Smooth muscle cell (in vitro differentiated cells): Measurements from ENCODE around the gene ZPR1. TPM values are rescaled to one million over a fixed set of nuclear protein-coding genes. Genes with fewer than 3 reads are reported as not detected.
"Not testable (repeated sequence)": the region's sequence is repeated elsewhere in the genome, so short reads cannot be mapped to it uniquely, and the experiment has no call there.

Experiments used
- DNase-seq: peaks from one replicate; lab custom pipeline; 2025; ENCODE audit not compliant: unreplicated experiment; lab: John Stamatoyannopoulos, UW
- H2AFZ ChIP-seq: fragments of 200-600 bp; sonication (generic); 2 replicates; pipeline ENCODE4 v1.6.0; 2016; ENCODE audit warnings: antibody characterized with exemption, low read depth, mild to moderate bottlenecking
- H3F3A ChIP-seq: fragments of 200-600 bp; sonication (generic); 2 replicates; pipeline ENCODE4 v1.6.0; 2017; ENCODE audit warnings: antibody characterized with exemption, low read depth
- H3K27ac ChIP-seq: fragments of 200-600 bp; sonication (generic); 2 replicates; pipeline ENCODE4 v1.5.1; 2016; ENCODE audit warnings: low read depth, mild to moderate bottlenecking
- H3K27me3 ChIP-seq: fragments of 200-600 bp; sonication (generic); 2 replicates; pipeline ENCODE4 v1.6.1; 2016; ENCODE audit warnings: low read depth, mild to moderate bottlenecking
- H3K36me3 ChIP-seq: fragments of 200-600 bp; sonication (generic); 2 replicates; pipeline ENCODE4 v1.5.1; 2016; ENCODE audit warnings: low read depth
- H3K4me1 ChIP-seq: fragments of 200-600 bp; sonication (generic); 2 replicates; pipeline ENCODE4 v1.5.1; 2016; ENCODE audit warnings: low read depth
- H3K4me2 ChIP-seq: fragments of 200-600 bp; sonication (generic); 2 replicates; pipeline ENCODE4 v1.6.0; 2016; ENCODE audit warnings: mild to moderate bottlenecking
- H3K4me3 ChIP-seq: fragments of 200-600 bp; sonication (generic); 2 replicates; pipeline ENCODE4 v1.5.1; 2016; ENCODE audit warnings: mild to moderate bottlenecking
- H3K79me2 ChIP-seq: fragments of 200-600 bp; sonication (generic); 2 replicates; pipeline ENCODE4 v1.6.0; 2016; ENCODE audit warnings: low read depth, mild to moderate bottlenecking
- H3K9ac ChIP-seq: fragments of 200-600 bp; sonication (generic); 2 replicates; pipeline ENCODE4 v1.6.0; 2016; ENCODE audit warnings: low read depth
- H3K9me3 ChIP-seq: fragments of 200-600 bp; sonication (generic); replicated peaks from 2 replicates; pipeline ENCODE4 v1.5.1; 2016; ENCODE audit warnings: low read depth
- H4K20me1 ChIP-seq: fragments of 200-600 bp; sonication (generic); 2 replicates; pipeline ENCODE4 v1.6.0; 2016; ENCODE audit warnings: low read depth
- WGBS: methylation state at CpG from one replicate; pipeline ENCODE4 v1.1.7; 2016; ENCODE audit warnings: low lambda C conversion rate; 5-methylcytosine and 5-hydroxymethylcytosine counted together
- polyA plus RNA-seq: library from polyadenylated mRNA; unstranded; fragments of >200 nt; fragmentation: Nextera tagmentation; extraction: Ambion mirVana; gene quantifications from 2 replicates; pipeline ENCODE4 v1.2.1, GENCODE V29; 2016
- total RNA-seq: library from RNA; depleted of rRNA; stranded (reverse); fragments of >200 nt; gene quantifications from 2 replicates; pipeline ENCODE4 v1.2.3, GENCODE V29; 2014
- TF ChIP-seq, protein P1 (sequence below): fragments of 200-600 bp; sonication (generic); IDR thresholded peaks from 2 replicates; pipeline ENCODE4 v1.5.1; 2017; ENCODE audit warnings: borderline replicate concordance, mild to moderate bottlenecking, antibody characterized with exemption; ENCODE audit not compliant: insufficient read depth, poor library complexity, severe bottlenecking

ZPR1 gene
- total and polyA plus RNA-seq, 2 experiments from 2014 or later = 26.2 to 34.2 TPM

DNA sequence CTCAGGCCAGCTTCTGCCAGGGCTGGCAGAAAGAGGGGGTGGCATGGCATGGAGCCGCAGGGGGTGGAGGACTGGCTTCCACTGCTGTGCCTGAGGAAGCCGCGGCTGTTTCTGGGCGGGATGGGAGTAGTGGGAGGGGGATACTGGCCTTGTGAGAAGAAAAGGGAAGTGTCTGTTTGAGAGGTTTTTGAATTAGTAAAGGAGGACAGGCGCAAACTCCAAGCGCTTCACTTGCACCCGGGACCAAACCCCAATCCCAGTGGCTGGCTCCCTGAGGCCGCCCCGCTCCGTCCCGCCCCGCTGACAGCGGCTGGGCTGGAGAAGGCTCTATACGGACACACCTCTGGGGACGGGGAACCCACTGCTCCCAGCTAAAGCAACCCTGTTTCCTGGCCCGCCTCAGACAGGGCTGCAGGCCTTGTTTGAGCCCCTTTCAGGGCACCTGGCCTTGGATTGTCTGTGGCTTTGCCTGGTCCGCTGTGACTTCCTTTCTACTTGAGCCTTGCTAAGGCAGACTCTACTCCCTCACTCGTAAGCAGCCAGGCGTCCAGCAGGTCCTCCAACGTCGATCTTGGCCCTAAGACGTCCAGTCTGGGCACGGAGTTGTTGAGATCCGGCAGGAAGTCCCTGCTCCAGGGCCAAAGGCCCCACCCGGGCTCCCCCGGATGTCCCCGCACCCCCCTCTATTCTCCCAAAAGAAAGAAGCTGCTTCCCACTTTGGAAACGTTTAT lies 47.4 kb upstream of the ZPR1 start:
- no peaks in the 10 kb centered on the region for H3F3A ChIP-seq
- peak overlapping the region; percentile 71 for H2AFZ ChIP-seq
- TF ChIP-seq, protein P1, sequence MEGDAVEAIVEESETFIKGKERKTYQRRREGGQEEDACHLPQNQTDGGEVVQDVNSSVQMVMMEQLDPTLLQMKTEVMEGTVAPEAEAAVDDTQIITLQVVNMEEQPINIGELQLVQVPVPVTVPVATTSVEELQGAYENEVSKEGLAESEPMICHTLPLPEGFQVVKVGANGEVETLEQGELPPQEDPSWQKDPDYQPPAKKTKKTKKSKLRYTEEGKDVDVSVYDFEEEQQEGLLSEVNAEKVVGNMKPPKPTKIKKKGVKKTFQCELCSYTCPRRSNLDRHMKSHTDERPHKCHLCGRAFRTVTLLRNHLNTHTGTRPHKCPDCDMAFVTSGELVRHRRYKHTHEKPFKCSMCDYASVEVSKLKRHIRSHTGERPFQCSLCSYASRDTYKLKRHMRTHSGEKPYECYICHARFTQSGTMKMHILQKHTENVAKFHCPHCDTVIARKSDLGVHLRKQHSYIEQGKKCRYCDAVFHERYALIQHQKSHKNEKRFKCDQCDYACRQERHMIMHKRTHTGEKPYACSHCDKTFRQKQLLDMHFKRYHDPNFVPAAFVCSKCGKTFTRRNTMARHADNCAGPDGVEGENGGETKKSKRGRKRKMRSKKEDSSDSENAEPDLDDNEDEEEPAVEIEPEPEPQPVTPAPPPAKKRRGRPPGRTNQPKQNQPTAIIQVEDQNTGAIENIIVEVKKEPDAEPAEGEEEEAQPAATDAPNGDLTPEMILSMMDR = no peak
- no peaks in the 10 kb centered on the region for H3K36me3 ChIP-seq
- no peaks in the 10 kb centered on the region for H4K20me1 ChIP-seq
- H3K4me1 ChIP-seq = peaks cover 3% of the 10 kb centered on the region
- H3K79me2 ChIP-seq = no peaks in the 10 kb centered on the region
- 69% methylated on average over 27 of the region's 28 CpGs for WGBS
- H3K9me3 ChIP-seq = no peaks in the 10 kb centered on the region
- no peak overlapping the region for H3K9ac ChIP-seq
- peak overlapping the region; percentile 76 for H3K4me2 ChIP-seq
- DNase-seq = no peak
- H3K27ac ChIP-seq = no peak overlapping the region
- peak overlapping the region; percentile 43 for H3K4me3 ChIP-seq
- no peaks in the 10 kb centered on the region for H3K27me3 ChIP-seq

DNA sequence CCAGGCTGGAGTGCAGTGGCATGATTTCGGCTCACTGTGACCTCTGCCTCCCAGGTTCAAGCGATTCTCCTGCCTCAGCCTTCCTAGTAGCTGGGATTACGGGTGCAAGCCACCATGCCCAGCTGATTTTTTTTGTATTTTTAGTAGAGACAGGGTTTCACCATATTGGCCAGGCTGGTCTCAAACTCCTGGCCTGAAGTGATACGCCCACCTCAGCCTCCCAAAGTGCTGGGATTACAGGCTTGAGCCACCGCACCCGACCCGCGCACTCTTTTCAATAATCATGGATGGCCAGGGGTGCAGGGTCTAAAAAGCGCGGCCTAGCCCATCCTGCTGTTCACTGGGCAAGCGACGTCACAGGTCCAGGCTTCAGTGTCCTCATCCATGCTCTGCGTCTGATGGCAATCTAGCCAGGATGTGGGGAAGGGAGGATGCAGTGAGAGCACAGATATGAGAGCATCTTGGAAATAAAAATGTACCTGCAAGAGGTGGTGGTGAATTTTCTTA lies 46.8 kb upstream of the ZPR1 start:
- not testable (repeated sequence) for H2AFZ ChIP-seq, H3K9me3 ChIP-seq, H4K20me1 ChIP-seq, H3K27me3 ChIP-seq, H3K4me1 ChIP-seq, H3K9ac ChIP-seq, H3K4me3 ChIP-seq, H3K4me2 ChIP-seq, H3K27ac ChIP-seq, H3K36me3 ChIP-seq, H3K79me2 ChIP-seq, DNase-seq, H3F3A ChIP-seq
- 86% methylated on average over 13 of the region's 13 CpGs for WGBS

DNA sequence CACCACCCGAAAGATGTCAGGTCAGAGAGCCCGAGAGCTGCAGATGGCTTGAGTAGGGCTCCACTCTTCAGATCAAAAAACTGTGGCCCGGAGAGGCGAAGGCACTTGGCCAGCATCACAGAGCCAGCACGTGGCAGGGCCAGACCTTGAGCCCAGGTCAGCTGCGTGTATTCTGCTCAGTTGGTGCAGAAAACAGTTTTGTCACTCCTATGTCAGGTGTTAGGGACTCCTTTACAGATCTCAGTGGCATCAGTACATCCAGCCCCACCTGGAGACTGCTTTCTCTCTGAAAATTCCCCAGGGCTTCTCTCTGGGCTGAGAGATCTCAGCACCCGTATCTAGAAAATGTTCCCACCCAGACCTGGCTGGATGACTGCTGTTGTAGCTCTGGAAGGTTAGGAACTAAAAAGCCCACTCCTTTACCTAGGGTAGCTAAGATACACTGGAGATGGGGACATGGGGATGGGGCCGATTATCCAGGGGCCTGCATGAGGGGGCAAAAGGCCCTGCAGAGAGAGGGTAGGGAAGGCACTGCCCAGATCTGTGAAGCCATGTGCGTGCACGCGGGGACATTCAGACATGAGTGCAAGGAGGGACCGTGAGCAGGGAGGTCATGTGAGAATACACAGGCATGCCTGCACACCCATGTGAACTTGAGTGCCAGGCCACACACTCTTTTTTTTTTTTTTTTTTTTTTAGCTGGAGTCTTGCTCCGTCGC lies 46.2 kb upstream of the ZPR1 start:
- no peak overlapping the region for H2AFZ ChIP-seq
- TF ChIP-seq, protein P1 = no peak
- H3K79me2 ChIP-seq = no peaks in the 10 kb centered on the region
- WGBS = 93% methylated on average over 14 of the region's 14 CpGs
- no peaks in the 10 kb centered on the region for H3K27me3 ChIP-seq
- DNase-seq = no peak
- H3K4me1 ChIP-seq = peaks cover 3% of the 10 kb centered on the region
- H3K4me3 ChIP-seq = no peak overlapping the region
- no peak overlapping the region for H3K4me2 ChIP-seq
- H3K36me3 ChIP-seq = no peaks in the 10 kb centered on the region
- no peaks in the 10 kb centered on the region for H3F3A ChIP-seq
- H3K27ac ChIP-seq = no peak overlapping the region
- H4K20me1 ChIP-seq = no peaks in the 10 kb centered on the region
- H3K9ac ChIP-seq = no peak overlapping the region
- no peaks in the 10 kb centered on the region for H3K9me3 ChIP-seq

DNA sequence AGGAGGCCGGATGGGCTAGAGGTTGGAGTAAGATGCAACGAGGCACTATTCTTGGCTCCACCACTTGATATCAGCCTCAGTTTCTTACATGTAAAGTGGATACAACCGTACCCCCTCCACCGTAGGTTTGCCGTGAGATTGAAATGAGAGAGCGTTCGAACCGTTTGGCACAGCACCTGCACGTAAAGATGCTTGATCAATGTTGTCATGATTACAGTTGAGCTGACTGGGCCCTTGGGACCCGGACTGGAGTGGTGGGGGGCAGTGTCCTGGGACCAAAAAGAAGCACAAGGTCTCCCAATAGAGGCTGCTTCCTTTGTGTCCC lies 45.6 kb upstream of the ZPR1 start:
- Histone ChIP-seq H3K4me3 (no peak overlapping the region), H3K4me1 (peaks cover 3% of the 10 kb centered on the region), H3F3A (no peaks in the 10 kb centered on the region), H3K79me2 (no peaks in the 10 kb centered on the region), H3K4me2 (no peak overlapping the region), H3K36me3 (no peaks in the 10 kb centered on the region), H3K9me3 (no peaks in the 10 kb centered on the region), H3K9ac (no peak overlapping the region), H3K27me3 (no peaks in the 10 kb centered on the region), H2AFZ (no peak overlapping the region), H4K20me1 (no peaks in the 10 kb centered on the region), H3K27ac (no peak overlapping the region)
- TF ChIP-seq, protein P1 = no peak
- 94% methylated on average over 10 of the region's 10 CpGs for WGBS
- DNase-seq = no peak
